BJ (cell line): Measurements from ENCODE around the gene PLXNB2. TPM values are rescaled to one million over a fixed set of nuclear protein-coding genes. Genes with fewer than 3 reads are reported as not detected.

Source experiments
- CTCF ChIA-PET: fragments of 350-600 bp; formaldehyde crosslinking; extraction: SDS; loops from one replicate; lab custom pipeline; 2021; ENCODE audit warnings: antibody characterized with exemption, inconsistent platforms; lab: Yijun Ruan, JAX
- POLR2A ChIA-PET: fragments of 300-600 bp; sonication (Branson Sonifier 250); formaldehyde crosslinking; extraction: SDS; loops from one replicate; lab custom pipeline; 2021; ENCODE audit warnings: antibody characterized with exemption; lab: Charles Lee
- DNase-seq: peaks from one replicate; pipeline ENCODE4 v3.0.0-alpha.2; 2011; ENCODE audit warnings: low read depth
- H3K27me3 ChIP-seq: 2 replicates; pipeline ENCODE4 v1.6.0; 2011; ENCODE audit warnings: low read length; ENCODE audit not compliant: control insufficient read depth, insufficient read depth
- H3K36me3 ChIP-seq: 2 replicates; pipeline ENCODE4 v1.5.1; 2011; ENCODE audit warnings: low read length; ENCODE audit not compliant: control insufficient read depth, insufficient read depth
- H3K4me3 ChIP-seq: 2 replicates; pipeline ENCODE4 v1.5.1; 2011; ENCODE audit warnings: low read depth, mild to moderate bottlenecking, control low read depth, low read length
- CTCF ChIP-seq: IDR thresholded peaks from 2 replicates; pipeline ENCODE4 v1.5.1; 2011; ENCODE audit warnings: low read depth, mild to moderate bottlenecking, control low read depth, inconsistent platforms, low read length, moderate library complexity; ENCODE audit not compliant: insufficient read depth
- polyA plus RNA-seq: library from polyadenylated mRNA; depleted of rRNA; stranded (reverse); fragments of >200 nt; gene quantifications from 2 replicates; pipeline ENCODE4 v1.2.3, GENCODE V29; 2011

PLXNB2 gene
- polyA plus RNA-seq, 1 experiment: 143 TPM

DNA sequence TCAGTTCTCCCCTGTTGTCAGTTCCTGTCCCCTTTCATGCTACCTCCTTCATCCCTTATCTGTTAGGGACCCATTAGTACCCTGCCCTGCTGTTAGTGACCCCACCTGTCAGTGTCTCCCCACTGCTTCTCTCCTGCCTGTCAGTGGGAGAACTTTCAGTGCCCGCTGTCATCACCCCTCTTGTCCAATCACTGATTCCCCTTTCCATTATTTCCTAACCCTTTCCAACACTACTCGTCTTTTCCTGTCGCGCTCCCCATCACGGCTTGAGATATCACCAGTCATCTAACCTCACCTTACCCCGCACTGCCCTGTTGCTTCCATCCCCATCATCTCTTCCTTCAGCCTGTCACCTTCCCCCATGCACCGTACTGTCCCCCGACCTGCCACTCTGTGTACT lies 39.7 kb upstream of the PLXNB2 start:
- Histone ChIP-seq H3K4me3 (no peak overlapping the region), H3K36me3 (peaks cover 2% of the 10 kb centered on the region; the same call in 1 of the 2 replicates), H3K27me3 (no peaks in the 10 kb centered on the region)
- POLR2A ChIA-PET: no interaction called here
- CTCF ChIA-PET: interaction anchor here (1.0 to 1.4 kb wide), 2 partner anchors 16 to 97 kb away, joined by 3 read pairs; no protein-coding TSS in a partner anchor
- DNase-seq: no peak
- no peak for TF ChIP-seq CTCF

DNA sequence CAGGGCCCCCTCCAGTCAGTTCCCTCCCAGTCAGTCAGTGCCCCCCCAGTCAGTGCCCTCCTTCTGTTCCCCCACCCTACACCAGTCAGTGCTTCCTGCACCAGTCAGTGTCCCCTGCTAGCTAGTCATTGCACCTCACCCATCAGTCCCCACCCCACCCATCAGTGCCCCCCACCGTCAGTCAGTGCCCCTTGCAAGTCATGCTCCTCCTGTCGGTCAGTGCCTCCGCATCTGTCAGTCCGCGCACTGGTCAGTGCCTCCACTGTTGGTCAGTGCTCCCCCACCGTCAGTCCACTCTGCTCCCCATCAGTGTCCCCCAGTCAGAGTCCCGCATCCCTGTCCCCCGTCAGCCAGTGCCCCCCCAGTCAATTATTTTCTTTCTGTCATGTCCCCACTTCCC lies 39.0 kb upstream of the PLXNB2 start:
- no peak for TF ChIP-seq CTCF
- H3K27me3 ChIP-seq: no peaks in the 10 kb centered on the region
- no peak overlapping the region for H3K4me3 ChIP-seq
- ChIA-PET CTCF (no interaction called here), POLR2A (no interaction called here)
- peaks cover 2% of the 10 kb centered on the region; the same call in 1 of the 2 replicates for H3K36me3 ChIP-seq
- DNase-seq: no peak

DNA sequence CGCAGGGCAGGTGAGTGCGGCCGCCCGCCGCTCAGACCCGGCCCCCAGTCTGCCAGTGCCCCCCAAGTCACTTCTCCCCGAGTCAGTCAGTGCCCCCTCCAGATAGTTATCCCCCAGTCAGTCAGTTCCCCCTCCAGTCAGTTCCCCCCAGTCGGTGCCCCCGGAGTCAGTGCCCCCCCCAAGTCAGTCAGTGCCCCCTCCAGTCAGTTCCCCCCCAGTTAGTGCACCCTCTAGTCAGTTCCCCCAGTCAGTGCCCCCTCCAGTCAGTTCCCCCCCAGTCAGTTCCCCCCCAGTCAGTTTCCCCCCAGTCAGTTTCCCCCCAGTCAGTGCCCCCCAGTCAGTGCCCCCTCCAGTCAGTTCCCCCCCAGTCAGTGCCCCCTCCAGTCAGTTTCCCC lies 36.1 kb upstream of the PLXNB2 start:
- Histone ChIP-seq H3K4me3 (peak overlapping the region; percentile 81), H3K27me3 (no peaks in the 10 kb centered on the region), H3K36me3 (peaks cover 2% of the 10 kb centered on the region; the same call in 1 of the 2 replicates)
- no peak for DNase-seq
- ChIA-PET CTCF (interaction anchor here (0.7 kb wide), 1 partner anchor 103 kb away, joined by 3 read pairs; no protein-coding TSS in a partner anchor), POLR2A (no interaction called here)
- no peak for TF ChIP-seq CTCF

GRCh38 chr22:50342651-50343540 lies 35.5 kb upstream of the PLXNB2 start, which contains the start of gene PPP6R2:
PPP6R2 (plus strand) TSS chr22:50343327; CDS start chr22:50393909, 50,582 bp downstream.
- no peaks in the 10 kb centered on the region for H3K27me3 ChIP-seq

More at GRCh38 chr22:50342651-50343540, 35.5 kb upstream of the PLXNB2 start, which contains the start of gene PPP6R2:
- peak within 1 kb of the TSS; percentile 81 for H3K4me3 ChIP-seq
- ChIA-PET POLR2A (no interaction called here), CTCF (interaction anchor here (0.7 to 2.6 kb wide), 23 partner anchors 9 to 165 kb away, joined by 3 to 50 read pairs (median 6); partner anchors contain the start of genes HDAC10, LMF2, MAPK12 and NCAPH2)
- TF ChIP-seq CTCF: no peak
- no peak for DNase-seq
- peaks cover 2% of the 10 kb centered on the region; the same call in 1 of the 2 replicates for H3K36me3 ChIP-seq
